K562 (cell line): ENCODE data around the gene ITPK1. TPM values are rescaled to one million over a fixed set of nuclear protein-coding genes. Genes with fewer than 3 reads are reported as not detected.

Experiments used
- ARID1B ChIP-seq: fragments of 450-650 bp; IDR thresholded peaks from 2 replicates; pipeline ENCODE4 v1.6.1; 2016; ENCODE audit warnings: antibody characterized with exemption, mild to moderate bottlenecking, inconsistent platforms
- CBFA2T2 ChIP-seq: fragments of 450-650 bp; conservative IDR thresholded peaks from 2 replicates; pipeline ENCODE4 v1.6.1; 2017; ENCODE audit warnings: mild to moderate bottlenecking
- CBFA2T3 ChIP-seq: fragments of 450-650 bp; IDR thresholded peaks from 2 replicates; pipeline ENCODE4 v1.6.1; 2017
- CXXC5 ChIP-seq: fragments of 250-450 bp; sonication (Bioruptor Pico); IDR thresholded peaks from 2 replicates; pipeline ENCODE4 v1.8.0; 2022; ENCODE audit warnings: inconsistent platforms, mild to moderate bottlenecking, moderate library complexity
- GABPA ChIP-seq: fragments of 200-800 bp; sonication (Bioruptor generic); conservative IDR thresholded peaks from 2 replicates; pipeline ENCODE4 v1.6.1; 2016; ENCODE audit warnings: low read depth, missing genetic modification characterization, missing compliant biosample characterization
- GATA2 ChIP-seq: sonication (generic); formaldehyde crosslinking; IDR thresholded peaks from 2 replicates; pipeline ENCODE4 v1.4.0; 2020; ENCODE audit warnings: mild to moderate bottlenecking, missing genetic modification reagents
- JUND ChIP-seq, 2 experiments: IDR thresholded peaks; 2 replicates in 1 of 2; 3 replicates in 1 of 2; pipeline ENCODE4 v1.6.1; 2011; ENCODE audit warnings: borderline replicate concordance in 2 of 2, low read depth in 2 of 2, low read length in 2 of 2, improper control_type of control experiment in 1 of 2, missing biosample characterization in 1 of 2, missing genetic modification characterization in 1 of 2, missing genetic modification reagents in 1 of 2
- polyA plus RNA-seq, 8 experiments: library from polyadenylated mRNA; depleted of rRNA in 4 of 8; stranded (reverse) in 5 of 8; unstranded in 3 of 8; fragments of >200 nt; fragmentation: Nextera tagmentation in 2 of 8; fragmentation: Illumina TruSeq in 1 of 8; extraction: Ambion mirVana in 2 of 8; extraction: Trizol in 1 of 8; gene quantifications; 2 replicates each; pipeline versions ENCODE4 v1.2.1 to v1.2.3, GENCODE V29; 2011 to 2014; ENCODE audit warnings: inconsistent platforms in 1 of 8, missing spikeins in 1 of 8
- total RNA-seq, 7 experiments: library from RNA; depleted of rRNA in 6 of 7; stranded (reverse); fragments of >200 nt in 6 of 7; fragmentation: Illumina TruSeq in 2 of 7; extraction: Trizol in 2 of 7; gene quantifications; 2 replicates each; pipeline versions ENCODE4 v1.2.1 to v1.2.3, GENCODE V29; 2011 to 2021; ENCODE audit warnings: low replicate concordance in 1 of 7
- TF ChIP-seq, protein P1 (sequence below), 2 experiments: IDR thresholded peaks; 2 replicates each; pipeline ENCODE4 v1.6.1; 2011; ENCODE audit warnings: borderline replicate concordance in 1 of 2, control low read depth in 1 of 2, low read depth in 1 of 2, low read length in 1 of 2, mild to moderate bottlenecking in 1 of 2, mixed read lengths in 1 of 2, moderate library complexity in 1 of 2; ENCODE audit not compliant: insufficient read depth in 1 of 2, insufficient read length in 1 of 2, poor library complexity in 1 of 2, severe bottlenecking in 1 of 2; ENCODE audit errors: extremely low read depth in 1 of 2
- TF ChIP-seq, protein P2 (sequence below): fragments of 450-650 bp; IDR thresholded peaks from 2 replicates; pipeline ENCODE4 v1.6.1; 2016; ENCODE audit warnings: mild to moderate bottlenecking, moderate library complexity
- TF ChIP-seq, protein P3 (sequence below): fragments of 450-650 bp; formaldehyde crosslinking; IDR thresholded peaks from 2 replicates; pipeline ENCODE4 v1.4.0; 2020; ENCODE audit warnings: mild to moderate bottlenecking

The ITPK1 gene
- total and polyA plus RNA-seq, 9 of the 15 experiments (the other 6 are each of a cell fraction or from before 2014, with no cell fraction given): 1.2 to 39.2 (median 23.0) TPM

DNA sequence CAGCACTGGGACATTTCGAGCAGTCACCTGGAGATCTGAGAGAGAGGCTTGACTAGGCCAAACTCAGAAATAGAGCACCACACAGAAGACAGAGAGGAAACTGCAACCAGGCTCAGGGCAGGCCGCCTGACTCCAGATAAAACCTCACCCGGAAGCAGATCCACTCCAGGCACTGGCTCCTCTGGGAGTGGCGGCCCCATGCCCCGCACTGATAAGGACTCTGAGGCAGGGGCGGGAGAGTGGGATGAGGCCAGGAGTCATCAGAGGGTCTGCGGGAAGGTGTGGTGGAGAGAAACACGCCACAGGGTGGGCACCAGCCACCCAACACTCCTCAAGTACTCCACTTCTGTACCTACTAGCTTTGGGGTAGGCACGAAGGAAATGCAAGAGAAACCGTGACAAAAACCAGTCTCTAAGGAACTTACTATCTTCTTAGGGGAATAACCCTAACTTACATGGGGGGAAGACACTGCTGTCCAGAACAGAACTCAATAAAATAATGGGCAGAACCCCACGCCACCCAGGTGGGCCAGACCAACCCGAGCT is 121.5 kb downstream of the ITPK1 start (continued):
- TF ChIP-seq, protein P1, sequence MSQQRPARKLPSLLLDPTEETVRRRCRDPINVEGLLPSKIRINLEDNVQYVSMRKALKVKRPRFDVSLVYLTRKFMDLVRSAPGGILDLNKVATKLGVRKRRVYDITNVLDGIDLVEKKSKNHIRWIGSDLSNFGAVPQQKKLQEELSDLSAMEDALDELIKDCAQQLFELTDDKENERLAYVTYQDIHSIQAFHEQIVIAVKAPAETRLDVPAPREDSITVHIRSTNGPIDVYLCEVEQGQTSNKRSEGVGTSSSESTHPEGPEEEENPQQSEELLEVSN (IDR thresholded peaks at IDR 0.05; ENCODE audit: borderline replicate concordance in 1 of 2, extremely low read depth in 1 of 2, insufficient read depth in 1 of 2, insufficient read length in 1 of 2, low read depth in 1 of 2, low read length in 1 of 2, poor library complexity in 1 of 2, severe bottlenecking in 1 of 2): peak in 1 of 2 experiments; percentile 19
- TF ChIP-seq, protein P2, sequence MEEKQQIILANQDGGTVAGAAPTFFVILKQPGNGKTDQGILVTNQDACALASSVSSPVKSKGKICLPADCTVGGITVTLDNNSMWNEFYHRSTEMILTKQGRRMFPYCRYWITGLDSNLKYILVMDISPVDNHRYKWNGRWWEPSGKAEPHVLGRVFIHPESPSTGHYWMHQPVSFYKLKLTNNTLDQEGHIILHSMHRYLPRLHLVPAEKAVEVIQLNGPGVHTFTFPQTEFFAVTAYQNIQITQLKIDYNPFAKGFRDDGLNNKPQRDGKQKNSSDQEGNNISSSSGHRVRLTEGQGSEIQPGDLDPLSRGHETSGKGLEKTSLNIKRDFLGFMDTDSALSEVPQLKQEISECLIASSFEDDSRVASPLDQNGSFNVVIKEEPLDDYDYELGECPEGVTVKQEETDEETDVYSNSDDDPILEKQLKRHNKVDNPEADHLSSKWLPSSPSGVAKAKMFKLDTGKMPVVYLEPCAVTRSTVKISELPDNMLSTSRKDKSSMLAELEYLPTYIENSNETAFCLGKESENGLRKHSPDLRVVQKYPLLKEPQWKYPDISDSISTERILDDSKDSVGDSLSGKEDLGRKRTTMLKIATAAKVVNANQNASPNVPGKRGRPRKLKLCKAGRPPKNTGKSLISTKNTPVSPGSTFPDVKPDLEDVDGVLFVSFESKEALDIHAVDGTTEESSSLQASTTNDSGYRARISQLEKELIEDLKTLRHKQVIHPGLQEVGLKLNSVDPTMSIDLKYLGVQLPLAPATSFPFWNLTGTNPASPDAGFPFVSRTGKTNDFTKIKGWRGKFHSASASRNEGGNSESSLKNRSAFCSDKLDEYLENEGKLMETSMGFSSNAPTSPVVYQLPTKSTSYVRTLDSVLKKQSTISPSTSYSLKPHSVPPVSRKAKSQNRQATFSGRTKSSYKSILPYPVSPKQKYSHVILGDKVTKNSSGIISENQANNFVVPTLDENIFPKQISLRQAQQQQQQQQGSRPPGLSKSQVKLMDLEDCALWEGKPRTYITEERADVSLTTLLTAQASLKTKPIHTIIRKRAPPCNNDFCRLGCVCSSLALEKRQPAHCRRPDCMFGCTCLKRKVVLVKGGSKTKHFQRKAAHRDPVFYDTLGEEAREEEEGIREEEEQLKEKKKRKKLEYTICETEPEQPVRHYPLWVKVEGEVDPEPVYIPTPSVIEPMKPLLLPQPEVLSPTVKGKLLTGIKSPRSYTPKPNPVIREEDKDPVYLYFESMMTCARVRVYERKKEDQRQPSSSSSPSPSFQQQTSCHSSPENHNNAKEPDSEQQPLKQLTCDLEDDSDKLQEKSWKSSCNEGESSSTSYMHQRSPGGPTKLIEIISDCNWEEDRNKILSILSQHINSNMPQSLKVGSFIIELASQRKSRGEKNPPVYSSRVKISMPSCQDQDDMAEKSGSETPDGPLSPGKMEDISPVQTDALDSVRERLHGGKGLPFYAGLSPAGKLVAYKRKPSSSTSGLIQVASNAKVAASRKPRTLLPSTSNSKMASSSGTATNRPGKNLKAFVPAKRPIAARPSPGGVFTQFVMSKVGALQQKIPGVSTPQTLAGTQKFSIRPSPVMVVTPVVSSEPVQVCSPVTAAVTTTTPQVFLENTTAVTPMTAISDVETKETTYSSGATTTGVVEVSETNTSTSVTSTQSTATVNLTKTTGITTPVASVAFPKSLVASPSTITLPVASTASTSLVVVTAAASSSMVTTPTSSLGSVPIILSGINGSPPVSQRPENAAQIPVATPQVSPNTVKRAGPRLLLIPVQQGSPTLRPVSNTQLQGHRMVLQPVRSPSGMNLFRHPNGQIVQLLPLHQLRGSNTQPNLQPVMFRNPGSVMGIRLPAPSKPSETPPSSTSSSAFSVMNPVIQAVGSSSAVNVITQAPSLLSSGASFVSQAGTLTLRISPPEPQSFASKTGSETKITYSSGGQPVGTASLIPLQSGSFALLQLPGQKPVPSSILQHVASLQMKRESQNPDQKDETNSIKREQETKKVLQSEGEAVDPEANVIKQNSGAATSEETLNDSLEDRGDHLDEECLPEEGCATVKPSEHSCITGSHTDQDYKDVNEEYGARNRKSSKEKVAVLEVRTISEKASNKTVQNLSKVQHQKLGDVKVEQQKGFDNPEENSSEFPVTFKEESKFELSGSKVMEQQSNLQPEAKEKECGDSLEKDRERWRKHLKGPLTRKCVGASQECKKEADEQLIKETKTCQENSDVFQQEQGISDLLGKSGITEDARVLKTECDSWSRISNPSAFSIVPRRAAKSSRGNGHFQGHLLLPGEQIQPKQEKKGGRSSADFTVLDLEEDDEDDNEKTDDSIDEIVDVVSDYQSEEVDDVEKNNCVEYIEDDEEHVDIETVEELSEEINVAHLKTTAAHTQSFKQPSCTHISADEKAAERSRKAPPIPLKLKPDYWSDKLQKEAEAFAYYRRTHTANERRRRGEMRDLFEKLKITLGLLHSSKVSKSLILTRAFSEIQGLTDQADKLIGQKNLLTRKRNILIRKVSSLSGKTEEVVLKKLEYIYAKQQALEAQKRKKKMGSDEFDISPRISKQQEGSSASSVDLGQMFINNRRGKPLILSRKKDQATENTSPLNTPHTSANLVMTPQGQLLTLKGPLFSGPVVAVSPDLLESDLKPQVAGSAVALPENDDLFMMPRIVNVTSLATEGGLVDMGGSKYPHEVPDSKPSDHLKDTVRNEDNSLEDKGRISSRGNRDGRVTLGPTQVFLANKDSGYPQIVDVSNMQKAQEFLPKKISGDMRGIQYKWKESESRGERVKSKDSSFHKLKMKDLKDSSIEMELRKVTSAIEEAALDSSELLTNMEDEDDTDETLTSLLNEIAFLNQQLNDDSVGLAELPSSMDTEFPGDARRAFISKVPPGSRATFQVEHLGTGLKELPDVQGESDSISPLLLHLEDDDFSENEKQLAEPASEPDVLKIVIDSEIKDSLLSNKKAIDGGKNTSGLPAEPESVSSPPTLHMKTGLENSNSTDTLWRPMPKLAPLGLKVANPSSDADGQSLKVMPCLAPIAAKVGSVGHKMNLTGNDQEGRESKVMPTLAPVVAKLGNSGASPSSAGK: no peak
- TF ChIP-seq CBFA2T2: peak; percentile 36
- peak; percentile 74 for TF ChIP-seq ARID1B
- 0 out of 2 replicates have a peak, but pooled peaks have one; percentile 33 for TF ChIP-seq GATA2 (CRISPR knock-in tag)
- peak; percentile 52 for TF ChIP-seq CXXC5 (CRISPR knock-in tag)
- TF ChIP-seq GABPA (tag): peak; percentile 81
- TF ChIP-seq, protein P3, sequence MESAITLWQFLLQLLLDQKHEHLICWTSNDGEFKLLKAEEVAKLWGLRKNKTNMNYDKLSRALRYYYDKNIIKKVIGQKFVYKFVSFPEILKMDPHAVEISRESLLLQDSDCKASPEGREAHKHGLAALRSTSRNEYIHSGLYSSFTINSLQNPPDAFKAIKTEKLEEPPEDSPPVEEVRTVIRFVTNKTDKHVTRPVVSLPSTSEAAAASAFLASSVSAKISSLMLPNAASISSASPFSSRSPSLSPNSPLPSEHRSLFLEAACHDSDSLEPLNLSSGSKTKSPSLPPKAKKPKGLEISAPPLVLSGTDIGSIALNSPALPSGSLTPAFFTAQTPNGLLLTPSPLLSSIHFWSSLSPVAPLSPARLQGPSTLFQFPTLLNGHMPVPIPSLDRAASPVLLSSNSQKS: no peak
- peak; percentile 3; the same call in 1 of the 2 replicates for TF ChIP-seq JUND (IDR thresholded peaks at IDR 0.05; ENCODE audit: borderline replicate concordance, low read depth, low read length)
- no peak; the same call in 2 of the 3 replicates for TF ChIP-seq JUND (tag; IDR thresholded peaks at IDR 0.05; ENCODE audit: borderline replicate concordance, low read depth, low read length)
- peak; percentile 75 for TF ChIP-seq CBFA2T3
